Measurements from ENCODE around the gene MPHOSPH6.

DNA sequence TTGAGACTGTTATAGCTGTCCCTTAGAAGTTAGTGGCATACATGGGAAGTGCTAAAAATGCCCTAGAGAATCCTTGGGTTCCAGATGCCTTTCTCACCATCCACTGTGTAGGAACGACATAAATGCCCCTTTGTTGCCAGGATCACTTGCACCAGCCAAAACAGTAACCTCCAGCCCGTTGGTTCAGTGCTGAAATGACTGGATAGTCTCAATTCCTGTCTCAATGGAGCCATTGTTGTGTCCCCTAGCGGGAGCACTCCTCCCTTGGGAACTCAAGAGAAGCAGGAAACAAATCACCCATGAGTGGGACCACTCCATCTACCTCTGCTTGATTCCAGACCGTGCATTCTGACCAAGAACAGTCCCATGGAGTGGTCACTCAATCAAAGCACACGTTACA, 23.1 kb downstream of the MPHOSPH6 start:
- TF ChIP-seq, protein P1, sequence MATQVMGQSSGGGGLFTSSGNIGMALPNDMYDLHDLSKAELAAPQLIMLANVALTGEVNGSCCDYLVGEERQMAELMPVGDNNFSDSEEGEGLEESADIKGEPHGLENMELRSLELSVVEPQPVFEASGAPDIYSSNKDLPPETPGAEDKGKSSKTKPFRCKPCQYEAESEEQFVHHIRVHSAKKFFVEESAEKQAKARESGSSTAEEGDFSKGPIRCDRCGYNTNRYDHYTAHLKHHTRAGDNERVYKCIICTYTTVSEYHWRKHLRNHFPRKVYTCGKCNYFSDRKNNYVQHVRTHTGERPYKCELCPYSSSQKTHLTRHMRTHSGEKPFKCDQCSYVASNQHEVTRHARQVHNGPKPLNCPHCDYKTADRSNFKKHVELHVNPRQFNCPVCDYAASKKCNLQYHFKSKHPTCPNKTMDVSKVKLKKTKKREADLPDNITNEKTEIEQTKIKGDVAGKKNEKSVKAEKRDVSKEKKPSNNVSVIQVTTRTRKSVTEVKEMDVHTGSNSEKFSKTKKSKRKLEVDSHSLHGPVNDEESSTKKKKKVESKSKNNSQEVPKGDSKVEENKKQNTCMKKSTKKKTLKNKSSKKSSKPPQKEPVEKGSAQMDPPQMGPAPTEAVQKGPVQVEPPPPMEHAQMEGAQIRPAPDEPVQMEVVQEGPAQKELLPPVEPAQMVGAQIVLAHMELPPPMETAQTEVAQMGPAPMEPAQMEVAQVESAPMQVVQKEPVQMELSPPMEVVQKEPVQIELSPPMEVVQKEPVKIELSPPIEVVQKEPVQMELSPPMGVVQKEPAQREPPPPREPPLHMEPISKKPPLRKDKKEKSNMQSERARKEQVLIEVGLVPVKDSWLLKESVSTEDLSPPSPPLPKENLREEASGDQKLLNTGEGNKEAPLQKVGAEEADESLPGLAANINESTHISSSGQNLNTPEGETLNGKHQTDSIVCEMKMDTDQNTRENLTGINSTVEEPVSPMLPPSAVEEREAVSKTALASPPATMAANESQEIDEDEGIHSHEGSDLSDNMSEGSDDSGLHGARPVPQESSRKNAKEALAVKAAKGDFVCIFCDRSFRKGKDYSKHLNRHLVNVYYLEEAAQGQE (IDR thresholded peaks at IDR 0.05; ENCODE audit: borderline replicate concordance), result no peak
- TF ChIP-seq EZH2 (IDR thresholded peaks at IDR 0.05; ENCODE audit: borderline replicate concordance, insufficient read depth, low read length, poor library complexity, severe bottlenecking) (no peak), TAF1 (IDR thresholded peaks at IDR 0.05; ENCODE audit: low read depth) (no peak), RAD21 (conservative IDR thresholded peaks at IDR 0.05) (no peak), POLR2AphosphoS5 (IDR thresholded peaks at IDR 0.05) (no peak)
- TF ChIP-seq, protein P2, sequence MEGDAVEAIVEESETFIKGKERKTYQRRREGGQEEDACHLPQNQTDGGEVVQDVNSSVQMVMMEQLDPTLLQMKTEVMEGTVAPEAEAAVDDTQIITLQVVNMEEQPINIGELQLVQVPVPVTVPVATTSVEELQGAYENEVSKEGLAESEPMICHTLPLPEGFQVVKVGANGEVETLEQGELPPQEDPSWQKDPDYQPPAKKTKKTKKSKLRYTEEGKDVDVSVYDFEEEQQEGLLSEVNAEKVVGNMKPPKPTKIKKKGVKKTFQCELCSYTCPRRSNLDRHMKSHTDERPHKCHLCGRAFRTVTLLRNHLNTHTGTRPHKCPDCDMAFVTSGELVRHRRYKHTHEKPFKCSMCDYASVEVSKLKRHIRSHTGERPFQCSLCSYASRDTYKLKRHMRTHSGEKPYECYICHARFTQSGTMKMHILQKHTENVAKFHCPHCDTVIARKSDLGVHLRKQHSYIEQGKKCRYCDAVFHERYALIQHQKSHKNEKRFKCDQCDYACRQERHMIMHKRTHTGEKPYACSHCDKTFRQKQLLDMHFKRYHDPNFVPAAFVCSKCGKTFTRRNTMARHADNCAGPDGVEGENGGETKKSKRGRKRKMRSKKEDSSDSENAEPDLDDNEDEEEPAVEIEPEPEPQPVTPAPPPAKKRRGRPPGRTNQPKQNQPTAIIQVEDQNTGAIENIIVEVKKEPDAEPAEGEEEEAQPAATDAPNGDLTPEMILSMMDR (IDR thresholded peaks at IDR 0.05; ENCODE audit: poor library complexity, severe bottlenecking), result no peak

Measured in neural cell (in vitro differentiated cells).